HG03025 (cell line): ENCODE results near the gene PROKR2.

ENCODE experiments used
- ATAC-seq: cut with Tn5 transposase; IDR thresholded peaks from one replicate; pipeline ENCODE4 v1.9.1; 2021; ENCODE audit warnings: mild to moderate bottlenecking, moderate library complexity; ENCODE audit not compliant: unreplicated experiment, low FRiP score

The PROKR2 gene

GRCh38 chr20:5290596-5290995 is 26.2 kb downstream of the PROKR2 start:
- ATAC-seq: no peak

- ATAC-seq: no peak
These were observed 34.2 kb downstream of the PROKR2 start for GRCh38 chr20:5282561-5282960.

- ATAC-seq: no peak
These were observed 37.1 kb downstream of the PROKR2 start for GRCh38 chr20:5279661-5280060.

- no peak for ATAC-seq
These were observed 44.5 kb downstream of the PROKR2 start for GRCh38 chr20:5272268-5272667.

GRCh38 chr20:5270603-5271002 is 46.2 kb downstream of the PROKR2 start:
- ATAC-seq: no peak

GRCh38 chr20:5268449-5268848 is 48.3 kb downstream of the PROKR2 start:
- no peak for ATAC-seq

- ATAC-seq: no peak
These were observed 49.7 kb downstream of the PROKR2 start for GRCh38 chr20:5267092-5267491.
